Natural killer cell (primary cell): Measurements from ENCODE around the gene TIRAP. TPM values are rescaled to one million over a fixed set of nuclear protein-coding genes. Genes with fewer than 3 reads are reported as not detected.

Source experiments
- ATAC-seq, 3 donors: fragments of 150-1000 bp in 2 of 3; fragments of 200-7000 bp in 1 of 3; cut with Tn5 transposase; 1 replicate in 1 of 3; 2 replicates in 2 of 3; pipeline ENCODE4 v1.10.0; 2021; ENCODE audit warnings: mild to moderate bottlenecking in 2 of 3, moderate library complexity in 2 of 3
- DNase-seq, 2 donors: peaks; one replicate each; pipeline versions ENCODE4 v3.0.0 to v3.0.0-alpha.2; 2013 to 2021; ENCODE audit warnings: mixed read lengths in 1 of 2
- H3K27ac ChIP-seq: one replicate; pipeline ENCODE4 v1.5.1; 2013; ENCODE audit warnings: mild to moderate bottlenecking, low read length
- H3K27me3 ChIP-seq: one replicate; pipeline ENCODE4 v1.6.1; 2013; ENCODE audit warnings: low read length; ENCODE audit not compliant: control insufficient read depth, insufficient read depth
- H3K36me3 ChIP-seq: one replicate; pipeline ENCODE4 v1.6.1; 2013; ENCODE audit warnings: low read length; ENCODE audit not compliant: control insufficient read depth, insufficient read depth
- H3K4me1 ChIP-seq: one replicate; pipeline ENCODE4 v1.6.1; 2013; ENCODE audit warnings: low read length; ENCODE audit not compliant: control insufficient read depth, insufficient read depth
- H3K4me3 ChIP-seq: one replicate; pipeline ENCODE4 v1.5.1; 2013; ENCODE audit warnings: low read length
- H3K9me3 ChIP-seq: one replicate; pipeline ENCODE4 v1.6.1; 2013; ENCODE audit warnings: low read length; ENCODE audit not compliant: control insufficient read depth, insufficient read depth
- H3K27ac Mint-ChIP-seq, 2 donors: one replicate each; pipeline ENCODE4 v1.8.0; 2022; ENCODE audit warnings: mild to moderate bottlenecking in 2 of 2, mixed read lengths in 2 of 2, moderate library complexity in 1 of 2
- H3K27me3 Mint-ChIP-seq, 2 donors: one replicate each; pipeline ENCODE4 v1.8.0; 2022; ENCODE audit warnings: low read depth in 2 of 2, mixed read lengths in 2 of 2
- H3K36me3 Mint-ChIP-seq: one replicate; pipeline ENCODE4 v1.8.0; 2022; ENCODE audit warnings: mixed read lengths
- H3K4me1 Mint-ChIP-seq, 2 donors: one replicate each; pipeline ENCODE4 v1.8.0; 2022; ENCODE audit warnings: mixed read lengths in 2 of 2
- H3K4me3 Mint-ChIP-seq: one replicate; pipeline ENCODE4 v1.8.0; 2022; ENCODE audit warnings: mild to moderate bottlenecking, moderate library complexity, mixed read lengths
- H3K9me3 Mint-ChIP-seq, 2 donors: one replicate each; pipeline ENCODE4 v1.8.0; 2022; ENCODE audit warnings: mixed read lengths in 2 of 2
- WGBS: methylation state at CpG from one replicate; pipeline ENCODE4 v1.1.7; 2013; ENCODE audit warnings: missing lambda C conversion rate; ENCODE audit not compliant: insufficient coverage; 5-methylcytosine and 5-hydroxymethylcytosine counted together
- intact Hi-C: fragments of 100-400 bp; cut with micrococcal nuclease; formaldehyde crosslinking; loops from one replicate; pipeline ENCODE4 v1.14.2; 2022
- total RNA-seq, 4 donors: library from RNA; stranded (reverse); fragments of 120-200 nt in 1 of 4; gene quantifications; one replicate each; pipeline versions ENCODE4 v1.2.3 to v1.2.4, GENCODE V29; 2013 to 2022
- TF ChIP-seq, protein P1 (sequence below): fragments of 200-600 bp; IDR thresholded peaks from one replicate; pipeline ENCODE4 v1.8.0; 2022; ENCODE audit warnings: antibody characterized with exemption

TIRAP gene
- total RNA-seq, 3 donors from 2014 or later (not counting 1 experiment from before 2014, with no cell fraction given): 14.5 to 24.0 (median 19.5) TPM

DNA sequence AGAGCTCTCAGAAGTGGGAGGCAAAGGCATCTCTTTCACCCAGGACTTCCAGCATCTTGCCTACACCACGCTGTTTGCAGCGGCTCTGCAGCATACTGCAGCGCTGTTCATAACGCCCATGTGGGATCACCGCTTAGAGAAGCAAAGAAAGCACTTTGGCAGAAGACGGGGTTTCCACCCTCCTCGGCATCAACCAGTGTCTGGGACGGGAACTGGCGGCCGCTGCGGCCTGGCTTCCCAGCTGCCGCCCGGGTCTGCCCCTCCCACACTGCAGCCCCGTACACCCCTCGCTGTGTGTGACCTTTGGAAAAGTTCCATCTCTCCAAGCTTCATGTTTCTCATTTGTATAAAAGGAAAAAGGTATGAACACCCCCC, 545 bp upstream of the TIRAP start:
- peak overlapping the region; percentile 97 for H3K4me3 Mint-ChIP-seq
- intact Hi-C loops: loop anchor here (2.0 kb wide), 1 partner anchor 14 kb away; the partner anchor contains the start of genes FOXRED1 and SRPRA
- H3K9me3 Mint-ChIP-seq: no peaks in the 10 kb centered on the region
- ATAC-seq (peak; percentile 32 to 59 (median 42)), DNase-seq (peak in 1 of 2 donors; percentile 69)
- peak overlapping the region; percentile 95 to 96 for H3K27ac Mint-ChIP-seq
- Histone ChIP-seq H3K4me3 (peak overlapping the region; percentile 64), H3K9me3 (no peaks in the 10 kb centered on the region), H3K4me1 (peaks cover 37% of the 10 kb centered on the region), H3K27me3 (no peaks in the 10 kb centered on the region), H3K27ac (peak overlapping the region; percentile 81), H3K36me3 (peaks cover 3% of the 10 kb centered on the region)
- no peaks in the 10 kb centered on the region for H3K27me3 Mint-ChIP-seq
- no peaks in the 10 kb centered on the region for H3K36me3 Mint-ChIP-seq
- 5% methylated on average over 14 of the region's 15 CpGs for WGBS
- peaks cover 24 to 39% of the 10 kb centered on the region in 2 donors for H3K4me1 Mint-ChIP-seq
- TF ChIP-seq, protein P1, sequence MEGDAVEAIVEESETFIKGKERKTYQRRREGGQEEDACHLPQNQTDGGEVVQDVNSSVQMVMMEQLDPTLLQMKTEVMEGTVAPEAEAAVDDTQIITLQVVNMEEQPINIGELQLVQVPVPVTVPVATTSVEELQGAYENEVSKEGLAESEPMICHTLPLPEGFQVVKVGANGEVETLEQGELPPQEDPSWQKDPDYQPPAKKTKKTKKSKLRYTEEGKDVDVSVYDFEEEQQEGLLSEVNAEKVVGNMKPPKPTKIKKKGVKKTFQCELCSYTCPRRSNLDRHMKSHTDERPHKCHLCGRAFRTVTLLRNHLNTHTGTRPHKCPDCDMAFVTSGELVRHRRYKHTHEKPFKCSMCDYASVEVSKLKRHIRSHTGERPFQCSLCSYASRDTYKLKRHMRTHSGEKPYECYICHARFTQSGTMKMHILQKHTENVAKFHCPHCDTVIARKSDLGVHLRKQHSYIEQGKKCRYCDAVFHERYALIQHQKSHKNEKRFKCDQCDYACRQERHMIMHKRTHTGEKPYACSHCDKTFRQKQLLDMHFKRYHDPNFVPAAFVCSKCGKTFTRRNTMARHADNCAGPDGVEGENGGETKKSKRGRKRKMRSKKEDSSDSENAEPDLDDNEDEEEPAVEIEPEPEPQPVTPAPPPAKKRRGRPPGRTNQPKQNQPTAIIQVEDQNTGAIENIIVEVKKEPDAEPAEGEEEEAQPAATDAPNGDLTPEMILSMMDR: no peak

DNA sequence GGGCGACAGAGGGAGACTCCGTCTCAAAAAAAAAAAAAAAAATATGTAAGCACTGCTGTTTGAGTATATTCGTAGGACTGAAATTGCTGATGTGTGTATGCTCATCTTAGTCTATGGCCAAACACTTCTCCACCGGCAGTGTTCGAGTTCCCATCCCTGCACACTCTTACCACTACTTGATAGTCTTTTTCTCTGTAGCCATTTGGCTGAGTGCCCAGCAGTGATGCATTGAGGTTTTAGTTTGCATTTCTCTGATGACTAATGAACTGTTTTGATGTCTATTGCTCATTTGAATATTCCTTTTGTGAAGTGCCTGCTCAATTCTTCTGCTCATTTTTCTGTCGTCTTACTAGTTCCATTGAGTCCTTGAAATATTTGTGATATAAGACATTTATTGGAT, 1.9 kb downstream of the TIRAP start:
- Mint-ChIP-seq H3K27ac (peak overlapping the region in 1 of 2 donors; percentile 47), H3K4me3 (peak overlapping the region; percentile 38), H3K36me3 (no peaks in the 10 kb centered on the region), H3K9me3 (no peaks in the 10 kb centered on the region), H3K4me1 (peaks cover 24 to 39% of the 10 kb centered on the region in 2 donors), H3K27me3 (no peaks in the 10 kb centered on the region)
- DNase-seq (peak in 1 of 2 donors; percentile 90), ATAC-seq (peak in 1 of 3 donors; percentile 12)
- H3K27ac ChIP-seq: no peak overlapping the region
- H3K27me3 ChIP-seq: no peaks in the 10 kb centered on the region
- 79% methylated on average over 5 of the region's 6 CpGs for WGBS
- intact Hi-C loops: no loop called here
- peaks cover 7% of the 10 kb centered on the region for H3K36me3 ChIP-seq
- H3K9me3 ChIP-seq: no peaks in the 10 kb centered on the region
- H3K4me3 ChIP-seq: no peak overlapping the region
- TF ChIP-seq, protein P1: no peak
- H3K4me1 ChIP-seq: peaks cover 37% of the 10 kb centered on the region

DNA sequence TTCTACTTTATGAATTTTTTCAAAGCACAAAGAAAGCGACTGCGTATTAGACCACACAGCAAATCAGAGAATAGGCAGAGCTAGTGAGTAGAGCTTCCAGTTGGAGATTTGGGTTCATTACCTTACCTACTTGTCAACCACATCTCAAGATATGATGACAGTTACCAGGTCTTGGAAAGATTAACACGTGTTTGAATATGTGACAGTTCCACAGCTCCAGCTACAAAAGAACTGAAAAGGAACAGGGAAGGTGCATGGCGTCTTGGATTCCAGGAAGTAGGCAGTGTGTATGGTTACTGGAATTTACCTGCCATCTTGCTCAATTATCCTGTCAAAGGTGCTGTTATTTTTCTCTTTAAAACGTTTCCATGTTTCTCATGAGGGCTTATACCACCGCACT, 5.3 kb downstream of the TIRAP start:
- Mint-ChIP-seq H3K9me3 (no peaks in the 10 kb centered on the region), H3K4me3 (no peak overlapping the region), H3K4me1 (peaks cover 8 to 20% of the 10 kb centered on the region in 2 donors), H3K36me3 (no peaks in the 10 kb centered on the region), H3K27me3 (no peaks in the 10 kb centered on the region), H3K27ac (no peak overlapping the region)
- Histone ChIP-seq H3K4me3 (no peak overlapping the region), H3K27me3 (no peaks in the 10 kb centered on the region), H3K36me3 (peaks cover 34% of the 10 kb centered on the region), H3K27ac (no peak overlapping the region), H3K4me1 (peaks cover 15% of the 10 kb centered on the region), H3K9me3 (no peaks in the 10 kb centered on the region)
- DNase-seq: no peak
- intact Hi-C loops: no loop called here
- ATAC-seq: no peak
- WGBS: 87% methylated on average over 6 of the region's 6 CpGs
- TF ChIP-seq, protein P1: no peak

DNA sequence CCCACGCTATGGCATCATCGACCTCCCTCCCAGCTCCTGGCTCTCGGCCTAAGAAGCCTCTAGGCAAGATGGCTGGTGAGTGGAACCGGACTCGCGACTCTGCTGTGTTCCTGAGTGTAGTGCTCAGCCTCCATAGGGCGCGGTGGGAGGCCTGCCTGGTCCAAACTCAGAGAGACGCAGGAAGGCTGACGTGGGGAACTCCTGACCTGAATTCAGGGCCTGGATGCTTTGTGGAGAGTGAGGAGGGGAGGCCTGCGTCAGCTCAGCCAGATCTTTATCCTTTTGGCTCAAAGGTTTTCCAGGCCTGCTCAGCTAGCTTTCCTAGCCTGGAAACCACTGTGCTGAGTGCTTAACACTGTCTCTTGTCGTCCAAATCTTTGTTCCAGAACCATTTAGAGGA, 8.0 kb downstream of the TIRAP start:
- Mint-ChIP-seq H3K4me1 (peaks cover 4 to 5% of the 10 kb centered on the region in 2 donors), H3K27me3 (no peaks in the 10 kb centered on the region), H3K27ac (no peak overlapping the region), H3K4me3 (no peak overlapping the region), H3K36me3 (no peaks in the 10 kb centered on the region), H3K9me3 (no peaks in the 10 kb centered on the region)
- no peaks in the 10 kb centered on the region for H3K4me1 ChIP-seq
- no peak overlapping the region for H3K27ac ChIP-seq
- intact Hi-C loops: no loop called here
- H3K27me3 ChIP-seq: no peaks in the 10 kb centered on the region
- DNase-seq: no peak
- no peaks in the 10 kb centered on the region for H3K9me3 ChIP-seq
- WGBS: 98% methylated on average over 12 of the region's 12 CpGs
- ATAC-seq: no peak
- H3K36me3 ChIP-seq: peaks cover 48% of the 10 kb centered on the region
- TF ChIP-seq, protein P1: no peak
- no peak overlapping the region for H3K4me3 ChIP-seq
